Gastrocnemius medialis (tissue), 4 donors: ENCODE data around the gene LY6G5C. TPM values are rescaled to one million over a fixed set of nuclear protein-coding genes. Genes with fewer than 3 reads are reported as not detected.

Source experiments
- ATAC-seq, 2 donors: fragments of 150-250 bp; one replicate each; pipeline ENCODE4 v1.9.1; 2016
- DNase-seq, 2 donors: peaks; one replicate each; pipeline ENCODE4 v3.0.0-alpha.2; 2019
- H3K27ac ChIP-seq, 4 donors: fragments of 200-600 bp; sonication (generic); 1 replicate in 1 of 4; 2 replicates in 3 of 4; pipeline ENCODE4 v1.5.1; 2016 to 2018; ENCODE audit warnings: mild to moderate bottlenecking in 2 of 4, moderate library complexity in 1 of 4
- H3K27me3 ChIP-seq, 3 donors: fragments of 200-600 bp; sonication (generic) in 2 of 3; 1 replicate in 1 of 3; 2 replicates in 2 of 3; pipeline versions ENCODE4 v1.5.1 to v1.6.0; 2016 to 2019; ENCODE audit warnings: mild to moderate bottlenecking in 1 of 3, moderate library complexity in 1 of 3
- H3K36me3 ChIP-seq, 2 donors: fragments of 200-600 bp; sonication (generic) in 1 of 2; one replicate each; pipeline ENCODE4 v1.5.1; 2017 to 2018
- H3K4me1 ChIP-seq, 2 donors: fragments of 200-600 bp; sonication (generic) in 1 of 2; one replicate each; pipeline ENCODE4 v1.5.1; 2016 to 2017; ENCODE audit warnings: mild to moderate bottlenecking in 2 of 2
- H3K4me3 ChIP-seq, 4 donors: fragments of 200-600 bp; sonication (generic) in 3 of 4; 1 replicate in 1 of 4; 2 replicates in 3 of 4; pipeline ENCODE4 v1.5.1; 2016 to 2019; ENCODE audit warnings: mild to moderate bottlenecking in 2 of 4
- H3K9me3 ChIP-seq, 3 donors: fragments of 200-600 bp; sonication (generic) in 2 of 3; 1 replicate in 1 of 3; 2 replicates in 2 of 3; pipeline ENCODE4 v1.5.1; 2016 to 2019
- CTCF ChIP-seq, 5 experiments: fragments of 450-650 bp in 3 of 5; fragments of 200-600 bp in 2 of 5; sonication (generic) in 2 of 5; IDR thresholded peaks in 4 of 5; conservative IDR thresholded peaks in 1 of 5; 1 replicate in 4 of 5; 2 replicates in 1 of 5; pipeline ENCODE4 v1.5.1; 2016 to 2019; ENCODE audit warnings: antibody characterized with exemption in 5 of 5, mild to moderate bottlenecking in 3 of 5, moderate library complexity in 3 of 5
- POLR2A ChIP-seq, 2 donors: fragments of 450-650 bp; IDR thresholded peaks; one replicate each; pipeline ENCODE4 v1.6.1; 2017; ENCODE audit warnings: antibody characterized with exemption in 2 of 2, mild to moderate bottlenecking in 2 of 2, moderate library complexity in 2 of 2
- in situ Hi-C, 4 donors: fragments of 200-750 bp; cut with MboI; loops; one replicate each; pipeline versions ENCODE4 v1.15.0 to v1.8.0; 2017; ENCODE audit warnings: low sequenced_read_pairs in 4 of 4
- intact Hi-C: fragments of 100-400 bp; cut with DNase I; formaldehyde crosslinking; loops from one replicate; pipeline ENCODE4 v1.15.1; 2023; ENCODE audit warnings: low total_unique reads
- total RNA-seq, 4 donors: library from RNA; depleted of rRNA; stranded (reverse); fragments of >200 nt; gene quantifications; one replicate each; pipeline versions ENCODE4 v1.1.0 to v1.2.3, GENCODE V29; 2016

LY6G5C gene
- total RNA-seq, 4 donors from 2014 or later, result 1.3 to 3.2 TPM; not detected in 2

- DNase-seq (peak; percentile 57 to 71), ATAC-seq (peak; percentile 54 to 64)
- in situ Hi-C loops (no loop called here), intact Hi-C loops (loop anchor here (2.0 to 5.0 kb wide), 3 partner anchors 37 to 195 kb away; partner anchors contain the start of genes BAG6 and EHMT2)
- Histone ChIP-seq H3K36me3 (peaks cover 0 to 16% of the 10 kb centered on the region in 2 donors), H3K4me1 (peaks cover 22 to 40% of the 10 kb centered on the region in 2 donors), H3K27ac (peak overlapping the region; percentile 91 to 98 (median 96)), H3K4me3 (peak overlapping the region; percentile 65 to 85 (median 83)), H3K27me3 (no peaks in the 10 kb centered on the region), H3K9me3 (no peaks in the 10 kb centered on the region)
- TF ChIP-seq POLR2A (IDR thresholded peaks at IDR 0.05) (no peak), CTCF (IDR thresholded peaks at IDR 0.05 in 4 of 5, conservative IDR thresholded peaks at IDR 0.05 in 1 of 5) (no peak)
These were observed 21.0 kb upstream of the LY6G5C start for GRCh38 chr6:31701666-31702404.

- intact Hi-C loops (loop anchor here (5.0 kb wide), 2 partner anchors 49 to 196 kb away; partner anchors contain the start of genes BAG6 and EHMT2), in situ Hi-C loops (no loop called here)
- no peaks in the 10 kb centered on the region for H3K27me3 ChIP-seq
- peaks cover 22 to 40% of the 10 kb centered on the region in 2 donors for H3K4me1 ChIP-seq
- peaks cover 0 to 26% of the 10 kb centered on the region in 2 donors for H3K36me3 ChIP-seq
- no peaks in the 10 kb centered on the region for H3K9me3 ChIP-seq
- H3K4me3 ChIP-seq, result no peak overlapping the region
- no peak for TF ChIP-seq CTCF (IDR thresholded peaks at IDR 0.05 in 4 of 5, conservative IDR thresholded peaks at IDR 0.05 in 1 of 5)
- TF ChIP-seq POLR2A (IDR thresholded peaks at IDR 0.05), result no peak
- ATAC-seq (no peak), DNase-seq (no peak)
- peak overlapping the region; percentile 91 to 98 (median 96) for H3K27ac ChIP-seq
These were observed 20.0 kb upstream of the LY6G5C start for GRCh38 chr6:31700740-31701401.

- TF ChIP-seq POLR2A (IDR thresholded peaks at IDR 0.05) (no peak), CTCF (IDR thresholded peaks at IDR 0.05 in 4 of 5, conservative IDR thresholded peaks at IDR 0.05 in 1 of 5) (no peak)
- Histone ChIP-seq H3K9me3 (no peaks in the 10 kb centered on the region), H3K4me3 (no peak overlapping the region), H3K27ac (peak overlapping the region in 1 of 4 donors; percentile 4), H3K36me3 (peaks cover 0 to 59% of the 10 kb centered on the region in 2 donors), H3K4me1 (peaks cover 19 to 37% of the 10 kb centered on the region in 2 donors), H3K27me3 (no peaks in the 10 kb centered on the region)
- in situ Hi-C loops (loop anchor here in 1 of 4 donors (25.0 kb wide), 1 partner anchor 265 kb away; the partner anchor contains the start of genes DXO, NELFE and SKIC2), intact Hi-C loops (no loop called here)
- DNase-seq (no peak), ATAC-seq (no peak)
These were observed 16.7 kb upstream of the LY6G5C start for GRCh38 chr6:31697555-31697954.

DNA sequence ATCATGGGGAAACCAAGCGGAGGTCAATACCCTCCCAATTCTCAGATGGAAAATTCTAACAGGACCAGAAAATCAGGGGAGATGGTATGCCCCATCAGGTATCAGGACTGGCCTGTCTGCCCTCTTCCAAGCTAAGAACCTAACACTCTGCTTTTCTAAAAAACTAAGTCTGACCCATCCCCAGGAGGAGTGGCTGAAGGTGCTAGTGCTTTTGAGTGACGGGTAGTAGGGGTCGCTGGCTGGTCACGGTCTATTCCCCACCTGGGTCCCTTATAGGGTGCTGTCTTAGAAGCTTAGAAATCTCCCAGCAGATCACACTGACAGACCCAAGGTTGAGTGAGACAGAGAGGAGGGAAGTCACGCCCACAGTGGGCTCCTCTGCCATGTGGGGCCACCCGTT is 12.7 kb upstream of the LY6G5C start:
- Histone ChIP-seq H3K27me3 (no peaks in the 10 kb centered on the region), H3K9me3 (no peaks in the 10 kb centered on the region), H3K27ac (no peak overlapping the region), H3K4me3 (no peak overlapping the region), H3K36me3 (peaks cover 0 to 87% of the 10 kb centered on the region in 2 donors), H3K4me1 (peaks cover 0 to 13% of the 10 kb centered on the region in 2 donors)
- TF ChIP-seq CTCF (IDR thresholded peaks at IDR 0.05 in 4 of 5, conservative IDR thresholded peaks at IDR 0.05 in 1 of 5), result no peak
- no peak for TF ChIP-seq POLR2A (IDR thresholded peaks at IDR 0.05)
- ATAC-seq, result no peak
- in situ Hi-C loops (loop anchor here in 1 of 4 donors (25.0 kb wide), 1 partner anchor 269 kb away; the partner anchor contains the start of genes DXO, NELFE and SKIC2), intact Hi-C loops (no loop called here)
- DNase-seq, result no peak
